ENCODE results near the gene TAB2. TPM values are rescaled to one million over a fixed set of nuclear protein-coding genes. Genes with fewer than 3 reads are reported as not detected.

Gene TAB2
- polyA plus RNA-seq, 4 donors = 19.7 to 46.9 (median 21.9) TPM

- no peak overlapping the region for H3K27ac ChIP-seq (ENCODE audit: low read depth in 1 of 3, low read length in 2 of 3)
- 85 to 92% (median 91%) methylated on average over 4 of the region's 4 CpGs for WGBS, 3 donors
- FAIRE-seq = no peak
- no peaks in the 10 kb centered on the region for H3K9me3 ChIP-seq (ENCODE audit: control insufficient read depth in 2 of 2, insufficient read depth in 1 of 2, low read depth in 1 of 2, low read length in 1 of 2)
- no peak overlapping the region for H3K4me3 ChIP-seq (ENCODE audit: low read depth in 1 of 3, low read length in 3 of 3)
- peaks cover 0 to 5% (median 0%) of the 10 kb centered on the region in 3 donors for H3K27me3 ChIP-seq (ENCODE audit: control insufficient read depth in 3 of 3, insufficient read depth in 3 of 3, low read length in 3 of 3)
- DNase-seq = no peak
- no peaks in the 10 kb centered on the region for H3K36me3 ChIP-seq (ENCODE audit: control insufficient read depth in 3 of 3, insufficient read depth in 2 of 3, low read depth in 1 of 3, low read length in 3 of 3)
- H3K4me1 ChIP-seq (ENCODE audit: control insufficient read depth in 3 of 3, insufficient read depth in 2 of 3, low read depth in 1 of 3, low read length in 2 of 3) = peaks cover 0 to 10% (median 0%) of the 10 kb centered on the region in 3 donors
Measured at GRCh38 chr6:149422581-149422980, 105.1 kb downstream of the TAB2 start.

DNA sequence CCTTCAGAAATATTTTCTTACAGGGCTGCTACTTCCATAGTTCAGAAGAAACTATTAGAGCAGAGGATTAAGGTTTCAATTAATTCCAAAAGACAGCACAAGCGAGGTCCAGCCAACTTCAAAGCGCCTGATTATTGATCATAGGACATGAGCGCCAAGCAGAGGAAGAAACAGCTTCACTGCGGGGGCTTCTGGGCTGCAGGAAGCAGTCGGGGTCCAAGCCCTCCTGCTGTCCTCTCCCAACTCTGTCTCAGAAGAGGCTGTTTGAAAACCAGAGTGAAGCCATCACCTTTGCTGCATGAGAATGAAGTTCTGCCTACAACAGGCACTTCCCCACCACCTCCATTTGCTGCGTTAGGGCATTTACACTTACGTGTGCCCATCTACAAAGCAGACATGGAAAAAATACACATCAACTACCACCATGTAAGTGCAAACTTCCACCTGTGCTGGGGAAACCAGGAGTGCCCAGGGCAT lies 106.5 kb downstream of the TAB2 start:
- H3K4me3 ChIP-seq (ENCODE audit: low read depth in 1 of 3, low read length in 3 of 3) = no peak overlapping the region
- WGBS, 3 donors = 56 to 66% (median 57%) methylated on average over 7 of the region's 7 CpGs
- H3K27me3 ChIP-seq (ENCODE audit: control insufficient read depth in 3 of 3, insufficient read depth in 3 of 3, low read length in 3 of 3) = peaks cover 0 to 5% (median 0%) of the 10 kb centered on the region in 3 donors
- H3K9me3 ChIP-seq (ENCODE audit: control insufficient read depth in 2 of 2, insufficient read depth in 1 of 2, low read depth in 1 of 2, low read length in 1 of 2) = no peaks in the 10 kb centered on the region
- no peak overlapping the region for H3K27ac ChIP-seq (ENCODE audit: low read depth in 1 of 3, low read length in 2 of 3)
- peaks cover 0 to 10% (median 0%) of the 10 kb centered on the region in 3 donors for H3K4me1 ChIP-seq (ENCODE audit: control insufficient read depth in 3 of 3, insufficient read depth in 2 of 3, low read depth in 1 of 3, low read length in 2 of 3)
- H3K36me3 ChIP-seq (ENCODE audit: control insufficient read depth in 3 of 3, insufficient read depth in 2 of 3, low read depth in 1 of 3, low read length in 3 of 3) = no peaks in the 10 kb centered on the region
- FAIRE-seq = no peak
- no peak for DNase-seq

GRCh38 chr6:149425224-149425623 lies 107.7 kb downstream of the TAB2 start:
- FAIRE-seq (no peak), DNase-seq (no peak)
- Histone ChIP-seq H3K36me3 (ENCODE audit: control insufficient read depth in 3 of 3, insufficient read depth in 2 of 3, low read depth in 1 of 3, low read length in 3 of 3) (no peaks in the 10 kb centered on the region), H3K4me1 (ENCODE audit: control insufficient read depth in 3 of 3, insufficient read depth in 2 of 3, low read depth in 1 of 3, low read length in 2 of 3) (peaks cover 0 to 10% (median 0%) of the 10 kb centered on the region in 3 donors), H3K27ac (ENCODE audit: low read depth in 1 of 3, low read length in 2 of 3) (no peak overlapping the region), H3K9me3 (ENCODE audit: control insufficient read depth in 2 of 2, insufficient read depth in 1 of 2, low read depth in 1 of 2, low read length in 1 of 2) (no peaks in the 10 kb centered on the region), H3K4me3 (ENCODE audit: low read depth in 1 of 3, low read length in 3 of 3) (no peak overlapping the region), H3K27me3 (ENCODE audit: control insufficient read depth in 3 of 3, insufficient read depth in 3 of 3, low read length in 3 of 3) (peaks cover 0 to 8% (median 0%) of the 10 kb centered on the region in 3 donors)
- 83 to 96% (median 94%) methylated on average over 8 of the region's 8 CpGs for WGBS, 3 donors

- DNase-seq (no peak), FAIRE-seq (no peak)
- no peak overlapping the region for H3K4me3 ChIP-seq (ENCODE audit: low read depth in 1 of 3, low read length in 3 of 3)
- 87 to 94% (median 93%) methylated on average over 5 of the region's 5 CpGs for WGBS, 3 donors
- H3K36me3 ChIP-seq (ENCODE audit: control insufficient read depth in 3 of 3, insufficient read depth in 2 of 3, low read depth in 1 of 3, low read length in 3 of 3) = no peaks in the 10 kb centered on the region
- H3K9me3 ChIP-seq (ENCODE audit: control insufficient read depth in 2 of 2, insufficient read depth in 1 of 2, low read depth in 1 of 2, low read length in 1 of 2) = no peaks in the 10 kb centered on the region
- peaks cover 0 to 10% (median 0%) of the 10 kb centered on the region in 3 donors for H3K4me1 ChIP-seq (ENCODE audit: control insufficient read depth in 3 of 3, insufficient read depth in 2 of 3, low read depth in 1 of 3, low read length in 2 of 3)
- H3K27me3 ChIP-seq (ENCODE audit: control insufficient read depth in 3 of 3, insufficient read depth in 3 of 3, low read length in 3 of 3) = peaks cover 0 to 8% (median 0%) of the 10 kb centered on the region in 3 donors
- H3K27ac ChIP-seq (ENCODE audit: low read depth in 1 of 3, low read length in 2 of 3) = no peak overlapping the region
Measured at GRCh38 chr6:149425754-149426153, 108.2 kb downstream of the TAB2 start.

DNA sequence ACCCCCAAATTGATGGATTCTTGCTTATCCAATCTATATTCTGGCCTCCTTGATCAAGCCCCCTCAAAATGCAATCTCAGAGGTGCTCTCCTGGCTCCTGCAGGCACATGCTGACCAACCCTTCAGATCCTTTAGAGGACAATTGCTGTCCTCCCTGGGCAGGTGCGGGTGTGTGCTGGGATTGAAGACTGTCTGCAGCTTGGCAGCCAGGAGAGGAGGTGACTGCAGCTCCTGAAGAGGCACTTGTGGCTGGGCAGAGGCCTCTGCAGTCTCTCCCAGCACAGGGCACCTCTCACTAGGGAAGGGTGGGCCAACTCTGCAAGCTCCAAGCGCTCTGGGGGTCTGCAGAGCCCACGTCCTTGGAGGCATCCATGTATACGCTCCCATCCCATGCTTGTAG lies 111.1 kb downstream of the TAB2 start:
- DNase-seq (no peak), FAIRE-seq (no peak)
- peaks cover 0 to 7% (median 0%) of the 10 kb centered on the region in 3 donors for H3K4me1 ChIP-seq (ENCODE audit: control insufficient read depth in 3 of 3, insufficient read depth in 2 of 3, low read depth in 1 of 3, low read length in 2 of 3)
- H3K27ac ChIP-seq (ENCODE audit: low read depth in 1 of 3, low read length in 2 of 3) = no peak overlapping the region
- WGBS, 3 donors = 87 to 95% (median 87%) methylated on average over 4 of the region's 4 CpGs
- no peaks in the 10 kb centered on the region for H3K9me3 ChIP-seq (ENCODE audit: control insufficient read depth in 2 of 2, insufficient read depth in 1 of 2, low read depth in 1 of 2, low read length in 1 of 2)
- H3K4me3 ChIP-seq (ENCODE audit: low read depth in 1 of 3, low read length in 3 of 3) = no peak overlapping the region
- peaks cover 0 to 8% (median 0%) of the 10 kb centered on the region in 3 donors for H3K27me3 ChIP-seq (ENCODE audit: control insufficient read depth in 3 of 3, insufficient read depth in 3 of 3, low read length in 3 of 3)
- H3K36me3 ChIP-seq (ENCODE audit: control insufficient read depth in 3 of 3, insufficient read depth in 2 of 3, low read depth in 1 of 3, low read length in 3 of 3) = no peaks in the 10 kb centered on the region

DNA sequence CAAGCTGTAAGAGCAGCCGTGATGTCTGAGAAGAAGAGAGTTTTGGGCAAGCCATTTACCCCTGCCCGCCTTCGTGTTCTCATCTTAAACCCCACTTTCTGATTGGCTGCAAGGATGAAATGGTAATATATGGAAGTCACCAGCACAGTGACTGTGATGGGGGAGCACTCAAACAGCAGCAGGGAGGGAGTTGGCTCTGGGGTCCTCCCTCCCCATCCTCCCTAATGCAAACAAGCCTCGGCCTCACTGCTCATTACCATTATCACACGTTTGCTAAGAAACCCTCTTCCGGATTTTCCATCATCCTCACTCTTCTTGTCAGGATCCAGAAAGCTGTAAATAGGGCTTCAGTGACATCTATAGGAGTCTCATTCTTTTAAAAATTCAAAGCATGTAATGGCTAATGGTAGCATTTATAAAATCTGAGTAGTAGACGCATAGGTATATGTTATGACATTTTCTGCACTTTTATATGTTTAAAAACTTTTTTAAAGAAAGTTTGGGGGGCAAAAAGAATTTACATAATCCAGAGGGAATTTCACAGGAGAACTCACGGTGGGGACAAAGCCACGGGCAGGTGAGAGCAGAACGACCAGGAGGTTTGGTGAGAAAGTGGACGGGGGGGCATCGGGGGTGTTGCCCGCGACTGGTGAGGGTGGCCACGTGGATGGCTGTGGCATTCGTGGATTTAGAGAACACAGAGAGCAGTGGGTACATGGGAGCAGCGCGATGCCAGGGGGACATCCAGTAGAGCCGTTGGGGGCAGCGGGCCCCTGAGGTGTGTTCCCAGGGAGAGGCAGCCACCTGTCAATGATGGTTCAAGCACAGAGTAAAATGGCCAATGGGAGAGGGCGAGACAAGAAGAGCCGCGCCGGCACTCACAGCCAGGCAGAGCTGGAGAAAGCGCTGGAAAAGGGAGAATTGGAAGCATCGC lies 112.2 kb downstream of the TAB2 start:
- DNase-seq = no peak

DNA sequence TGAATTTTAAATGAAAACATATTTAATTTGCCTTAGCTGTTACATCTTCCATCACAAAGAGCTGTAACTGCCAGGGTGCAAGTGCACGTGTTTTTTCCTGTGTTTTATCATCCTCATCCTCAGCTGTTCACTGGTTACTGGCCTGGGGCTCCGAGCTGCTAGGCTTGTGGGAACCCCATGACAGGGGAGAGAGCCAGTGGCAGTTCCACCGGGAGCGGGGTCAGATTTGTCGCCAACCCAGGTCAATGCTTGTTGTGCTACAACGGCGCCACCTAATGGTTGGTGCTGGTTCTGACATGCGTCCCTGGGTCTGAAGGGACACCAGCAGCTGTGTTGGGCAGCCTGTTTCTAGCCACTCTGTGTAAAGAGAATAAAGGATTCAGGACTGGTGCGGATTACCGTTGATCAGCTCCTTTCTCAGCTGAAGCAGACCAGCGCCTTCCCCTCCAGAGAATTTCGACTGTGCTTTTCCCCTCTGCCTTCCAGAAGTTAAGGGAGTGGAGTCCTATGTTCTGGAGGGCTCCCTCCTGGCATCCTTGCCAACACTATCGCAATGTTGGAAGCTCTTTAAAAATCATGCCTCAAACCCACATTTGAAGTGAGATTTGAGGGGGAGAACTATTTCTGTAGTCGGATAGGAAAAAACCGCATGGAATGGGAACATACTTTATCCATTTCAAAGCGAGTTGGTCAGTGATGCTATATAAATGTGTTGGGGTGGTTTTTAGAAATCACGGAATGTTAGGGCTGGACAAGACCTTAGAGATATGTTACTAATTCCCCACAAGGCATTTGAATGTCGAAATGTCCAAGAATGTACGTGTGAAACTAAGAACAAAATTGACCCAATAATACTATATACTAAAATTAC lies 114.6 kb downstream of the TAB2 start:
- Histone ChIP-seq H3K27ac (ENCODE audit: low read depth in 1 of 3, low read length in 2 of 3) (no peak overlapping the region), H3K4me3 (ENCODE audit: low read depth in 1 of 3, low read length in 3 of 3) (no peak overlapping the region), H3K27me3 (ENCODE audit: control insufficient read depth in 3 of 3, insufficient read depth in 3 of 3, low read length in 3 of 3) (peaks cover 0 to 3% (median 0%) of the 10 kb centered on the region in 3 donors), H3K9me3 (ENCODE audit: control insufficient read depth in 2 of 2, insufficient read depth in 1 of 2, low read depth in 1 of 2, low read length in 1 of 2) (no peaks in the 10 kb centered on the region), H3K4me1 (ENCODE audit: control insufficient read depth in 3 of 3, insufficient read depth in 2 of 3, low read depth in 1 of 3, low read length in 2 of 3) (no peaks in the 10 kb centered on the region), H3K36me3 (ENCODE audit: control insufficient read depth in 3 of 3, insufficient read depth in 2 of 3, low read depth in 1 of 3, low read length in 3 of 3) (no peaks in the 10 kb centered on the region)
- DNase-seq = peak; percentile 84 to 88
- WGBS, 3 donors = 29 to 36% (median 30%) methylated on average over 19 of the region's 19 CpGs
- FAIRE-seq = no peak

More for the DNA sequence above, 112.2 kb downstream of the TAB2 start:
- Histone ChIP-seq H3K4me3 (ENCODE audit: low read depth in 1 of 3, low read length in 3 of 3) (no peak overlapping the region), H3K4me1 (ENCODE audit: control insufficient read depth in 3 of 3, insufficient read depth in 2 of 3, low read depth in 1 of 3, low read length in 2 of 3) (no peaks in the 10 kb centered on the region), H3K36me3 (ENCODE audit: control insufficient read depth in 3 of 3, insufficient read depth in 2 of 3, low read depth in 1 of 3, low read length in 3 of 3) (no peaks in the 10 kb centered on the region), H3K9me3 (ENCODE audit: control insufficient read depth in 2 of 2, insufficient read depth in 1 of 2, low read depth in 1 of 2, low read length in 1 of 2) (no peaks in the 10 kb centered on the region), H3K27ac (ENCODE audit: low read depth in 1 of 3, low read length in 2 of 3) (no peak overlapping the region), H3K27me3 (ENCODE audit: control insufficient read depth in 3 of 3, insufficient read depth in 3 of 3, low read length in 3 of 3) (peaks cover 0 to 5% (median 0%) of the 10 kb centered on the region in 3 donors)
- FAIRE-seq = no peak
- WGBS, 3 donors = 86 to 89% (median 88%) methylated on average over 26 of the region's 26 CpGs

- 53 to 70% (median 62%) methylated on average over 2 of the region's 2 CpGs for WGBS, 3 donors
- FAIRE-seq = no peak
Measured at GRCh38 chr6:149433405-149433804, 115.9 kb downstream of the TAB2 start.

More at GRCh38 chr6:149433405-149433804, 115.9 kb downstream of the TAB2 start:
- H3K36me3 ChIP-seq (ENCODE audit: control insufficient read depth in 3 of 3, insufficient read depth in 2 of 3, low read depth in 1 of 3, low read length in 3 of 3) = no peaks in the 10 kb centered on the region
- peaks cover 0 to 3% (median 0%) of the 10 kb centered on the region in 3 donors for H3K27me3 ChIP-seq (ENCODE audit: control insufficient read depth in 3 of 3, insufficient read depth in 3 of 3, low read length in 3 of 3)
- no peaks in the 10 kb centered on the region for H3K4me1 ChIP-seq (ENCODE audit: control insufficient read depth in 3 of 3, insufficient read depth in 2 of 3, low read depth in 1 of 3, low read length in 2 of 3)
- H3K27ac ChIP-seq (ENCODE audit: low read depth in 1 of 3, low read length in 2 of 3) = no peak overlapping the region
- H3K9me3 ChIP-seq (ENCODE audit: control insufficient read depth in 2 of 2, insufficient read depth in 1 of 2, low read depth in 1 of 2, low read length in 1 of 2) = no peaks in the 10 kb centered on the region
- H3K4me3 ChIP-seq (ENCODE audit: low read depth in 1 of 3, low read length in 3 of 3) = no peak overlapping the region
- no peak for DNase-seq
